ENCODE data around the gene PCDHA1.
"Not testable (repeated sequence)": the region's sequence is repeated elsewhere in the genome, so short reads cannot be mapped to it uniquely, and the experiment has no call there.

The PCDHA1 gene

DNA sequence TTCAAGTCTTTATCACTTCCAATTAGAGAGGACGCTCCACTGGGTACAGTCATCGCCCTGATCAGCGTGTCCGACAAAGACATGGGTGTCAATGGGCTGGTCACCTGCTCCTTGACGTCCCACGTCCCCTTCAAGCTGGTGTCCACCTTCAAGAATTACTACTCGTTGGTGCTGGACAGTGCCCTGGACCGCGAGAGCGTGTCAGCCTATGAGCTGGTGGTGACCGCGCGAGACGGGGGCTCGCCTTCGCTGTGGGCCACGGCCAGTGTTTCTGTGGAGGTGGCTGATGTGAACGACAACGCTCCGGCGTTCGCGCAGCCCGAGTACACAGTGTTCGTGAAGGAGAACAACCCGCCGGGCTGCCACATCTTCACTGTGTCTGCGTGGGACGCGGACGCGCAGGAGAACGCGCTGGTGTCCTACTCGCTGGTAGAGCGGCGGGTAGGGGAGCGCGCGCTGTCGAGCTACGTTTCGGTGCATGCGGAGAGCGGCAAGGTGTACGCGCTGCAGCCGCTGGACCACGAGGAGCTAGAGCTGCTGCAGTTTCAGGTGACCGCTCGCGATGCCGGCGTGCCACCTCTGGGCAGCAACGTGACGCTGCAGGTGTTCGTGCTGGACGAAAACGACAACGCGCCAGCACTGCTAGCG, 22.4 kb downstream of the PCDHA1 start:
- peaks cover 9 to 16% of the 10 kb centered on the region in 2 donors for H3K9me3 ChIP-seq (ENCODE audit: control insufficient read depth in 1 of 2, low read length in 2 of 2)
- not testable (repeated sequence) for H3K36me3 ChIP-seq (ENCODE audit: control insufficient read depth in 1 of 2, insufficient read depth in 2 of 2, low read length in 2 of 2); H3K9ac ChIP-seq (ENCODE audit: low read depth in 1 of 2, low read length in 2 of 2); H3K4me1 ChIP-seq (ENCODE audit: control insufficient read depth in 1 of 2, insufficient read depth in 2 of 2, low read length in 2 of 2); H3K4me3 ChIP-seq (ENCODE audit: low read depth in 1 of 2, low read length in 2 of 2); H3K27me3 ChIP-seq (ENCODE audit: control insufficient read depth in 1 of 2, insufficient read depth in 2 of 2, low read length in 2 of 2); H3K27ac ChIP-seq (ENCODE audit: low read depth, low read length)

DNA sequence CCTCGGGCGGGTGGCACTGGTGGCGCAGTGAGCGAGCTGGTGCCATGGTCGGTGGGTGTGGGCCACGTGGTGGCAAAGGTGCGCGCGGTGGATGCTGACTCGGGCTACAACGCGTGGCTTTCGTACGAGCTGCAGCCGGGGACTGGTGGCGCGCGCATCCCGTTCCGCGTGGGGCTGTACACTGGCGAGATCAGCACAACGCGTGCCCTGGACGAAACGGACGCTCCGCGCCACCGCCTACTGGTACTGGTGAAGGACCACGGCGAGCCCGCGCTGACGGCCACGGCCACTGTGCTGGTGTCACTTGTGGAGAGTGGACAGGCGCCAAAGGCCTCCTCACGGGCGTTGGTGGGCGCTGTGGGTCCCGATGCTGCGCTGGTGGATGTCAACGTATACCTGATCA, 22.9 kb downstream of the PCDHA1 start:
- no peaks in the 10 kb centered on the region for H3K27me3 ChIP-seq (ENCODE audit: control insufficient read depth in 1 of 2, insufficient read depth in 2 of 2, low read length in 2 of 2)
- no peak overlapping the region for H3K27ac ChIP-seq (ENCODE audit: low read depth, low read length)
- H3K36me3 ChIP-seq (ENCODE audit: control insufficient read depth in 1 of 2, insufficient read depth in 2 of 2, low read length in 2 of 2): no peaks in the 10 kb centered on the region
- H3K4me1 ChIP-seq (ENCODE audit: control insufficient read depth in 1 of 2, insufficient read depth in 2 of 2, low read length in 2 of 2): no peaks in the 10 kb centered on the region
- H3K9me3 ChIP-seq (ENCODE audit: control insufficient read depth in 1 of 2, low read length in 2 of 2): peaks cover 11 to 16% of the 10 kb centered on the region in 2 donors
- H3K4me3 ChIP-seq (ENCODE audit: low read depth in 1 of 2, low read length in 2 of 2): no peak overlapping the region
- H3K9ac ChIP-seq (ENCODE audit: low read depth in 1 of 2, low read length in 2 of 2): no peak overlapping the region

DNA sequence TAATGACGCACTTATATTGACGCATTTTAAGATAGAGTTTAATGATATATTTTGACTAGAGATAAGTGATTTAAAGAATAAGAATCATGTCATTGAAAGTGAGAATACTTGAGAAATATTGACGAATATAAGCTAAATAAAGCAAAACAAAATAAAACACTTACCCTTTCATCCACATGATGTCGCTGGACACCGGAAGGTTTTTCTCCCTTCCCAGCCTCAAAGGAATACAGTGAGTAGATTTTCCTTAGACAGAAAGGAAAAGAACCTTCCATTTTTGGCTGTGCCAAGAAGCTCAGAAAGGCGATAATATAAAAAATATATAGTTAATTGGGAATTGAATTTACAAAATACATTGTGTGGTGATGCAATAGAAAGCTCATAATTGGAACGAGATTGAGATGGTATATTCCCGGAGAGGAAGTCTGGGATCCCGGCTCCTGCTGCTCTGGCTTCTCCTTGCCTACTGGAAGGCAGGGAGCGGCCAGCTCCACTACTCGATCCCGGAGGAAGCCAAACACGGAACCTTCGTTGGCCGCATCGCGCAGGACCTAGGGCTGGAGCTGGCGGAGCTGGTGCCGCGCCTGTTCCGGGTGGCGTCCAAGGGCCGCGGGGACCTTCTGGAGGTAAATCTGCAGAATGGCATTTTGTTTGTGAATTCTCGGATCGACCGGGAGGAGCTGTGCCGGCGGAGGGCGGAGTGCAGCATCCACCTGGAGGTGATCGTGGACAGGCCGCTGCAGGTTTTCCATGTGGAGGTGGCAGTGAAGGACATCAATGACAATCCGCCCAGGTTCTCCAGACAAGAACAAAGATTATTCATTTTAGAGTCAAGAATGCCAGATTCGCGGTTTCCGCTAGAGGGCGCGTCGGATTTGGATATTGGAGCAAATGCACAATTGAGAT, 35.7 kb downstream of the PCDHA1 start, which contains the start of gene PCDHA5:
PCDHA5 (plus strand) TSS at position 239 of the 906 bp plus-strand sequence.
- no peaks in the 10 kb centered on the region for H3K36me3 ChIP-seq (ENCODE audit: control insufficient read depth in 1 of 2, insufficient read depth in 2 of 2, low read length in 2 of 2)
- H3K27me3 ChIP-seq (ENCODE audit: control insufficient read depth in 1 of 2, insufficient read depth in 2 of 2, low read length in 2 of 2): no peaks in the 10 kb centered on the region
- H3K4me1 ChIP-seq (ENCODE audit: control insufficient read depth in 1 of 2, insufficient read depth in 2 of 2, low read length in 2 of 2): no peaks in the 10 kb centered on the region
- H3K9ac ChIP-seq (ENCODE audit: low read depth in 1 of 2, low read length in 2 of 2): no peak within 1 kb of the TSS
- no peak within 1 kb of the TSS for H3K4me3 ChIP-seq (ENCODE audit: low read depth in 1 of 2, low read length in 2 of 2)
- H3K9me3 ChIP-seq (ENCODE audit: control insufficient read depth in 1 of 2, low read length in 2 of 2): peaks cover 4 to 9% of the 10 kb centered on the region in 2 donors
- H3K27ac ChIP-seq (ENCODE audit: low read depth, low read length): no peak within 1 kb of the TSS

DNA sequence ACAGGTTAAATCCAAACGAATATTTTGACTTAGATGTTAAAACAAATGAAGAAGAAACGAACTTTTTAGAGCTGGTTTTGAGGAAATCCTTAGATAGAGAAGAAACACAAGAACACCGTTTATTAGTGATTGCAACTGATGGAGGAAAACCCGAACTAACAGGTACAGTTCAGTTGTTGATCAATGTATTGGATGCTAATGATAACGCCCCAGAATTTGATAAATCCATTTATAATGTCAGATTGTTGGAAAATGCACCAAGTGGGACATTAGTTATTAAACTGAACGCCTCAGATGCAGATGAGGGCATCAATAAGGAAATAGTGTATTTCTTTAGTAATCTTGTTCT, 36.3 kb downstream of the PCDHA1 start:
- Histone ChIP-seq H3K27ac (ENCODE audit: low read depth, low read length) (no peak overlapping the region), H3K9me3 (ENCODE audit: control insufficient read depth in 1 of 2, low read length in 2 of 2) (peaks cover 4 to 9% of the 10 kb centered on the region in 2 donors), H3K4me3 (ENCODE audit: low read depth in 1 of 2, low read length in 2 of 2) (no peak overlapping the region), H3K27me3 (ENCODE audit: control insufficient read depth in 1 of 2, insufficient read depth in 2 of 2, low read length in 2 of 2) (no peaks in the 10 kb centered on the region), H3K4me1 (ENCODE audit: control insufficient read depth in 1 of 2, insufficient read depth in 2 of 2, low read length in 2 of 2) (no peaks in the 10 kb centered on the region), H3K9ac (ENCODE audit: low read depth in 1 of 2, low read length in 2 of 2) (no peak overlapping the region), H3K36me3 (ENCODE audit: control insufficient read depth in 1 of 2, insufficient read depth in 2 of 2, low read length in 2 of 2) (no peaks in the 10 kb centered on the region)

DNA sequence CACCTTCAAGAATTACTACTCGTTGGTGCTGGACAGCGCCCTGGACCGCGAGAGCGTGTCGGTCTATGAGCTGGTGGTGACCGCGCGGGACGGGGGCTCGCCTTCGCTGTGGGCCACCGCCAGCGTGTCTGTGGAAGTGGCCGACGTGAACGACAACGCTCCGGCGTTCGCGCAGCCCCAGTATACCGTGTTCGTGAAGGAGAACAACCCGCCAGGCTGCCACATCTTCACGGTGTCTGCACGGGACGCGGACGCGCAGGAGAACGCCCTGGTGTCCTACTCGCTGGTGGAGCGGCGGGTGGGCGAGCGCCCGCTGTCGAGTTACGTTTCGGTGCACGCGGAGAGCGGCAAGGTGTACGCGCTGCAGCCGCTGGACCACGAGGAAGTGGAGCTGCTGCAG, 37.0 kb downstream of the PCDHA1 start:
- H3K36me3 ChIP-seq (ENCODE audit: control insufficient read depth in 1 of 2, insufficient read depth in 2 of 2, low read length in 2 of 2); H3K27ac ChIP-seq (ENCODE audit: low read depth, low read length); H3K4me3 ChIP-seq (ENCODE audit: low read depth in 1 of 2, low read length in 2 of 2); H3K9me3 ChIP-seq (ENCODE audit: control insufficient read depth in 1 of 2, low read length in 2 of 2); H3K27me3 ChIP-seq (ENCODE audit: control insufficient read depth in 1 of 2, insufficient read depth in 2 of 2, low read length in 2 of 2); H3K9ac ChIP-seq (ENCODE audit: low read depth in 1 of 2, low read length in 2 of 2); H3K4me1 ChIP-seq (ENCODE audit: control insufficient read depth in 1 of 2, insufficient read depth in 2 of 2, low read length in 2 of 2): not testable (repeated sequence)

DNA sequence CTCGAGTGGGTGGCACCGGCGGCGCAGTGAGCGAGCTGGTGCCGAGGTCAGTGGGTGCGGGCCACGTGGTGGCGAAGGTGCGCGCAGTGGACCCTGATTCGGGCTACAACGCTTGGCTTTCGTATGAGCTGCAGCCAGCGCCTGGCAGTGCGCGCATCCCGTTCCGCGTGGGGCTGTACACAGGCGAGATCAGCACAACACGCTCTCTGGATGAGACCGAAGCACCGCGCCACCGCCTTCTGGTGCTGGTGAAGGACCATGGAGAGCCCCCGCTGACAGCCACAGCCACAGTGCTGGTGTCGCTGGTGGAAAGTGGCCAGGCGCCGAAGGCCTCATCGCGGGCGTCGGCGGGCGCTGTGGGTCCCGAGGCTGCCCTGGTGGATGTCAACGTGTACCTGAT, 37.5 kb downstream of the PCDHA1 start:
- no peak overlapping the region for H3K9ac ChIP-seq (ENCODE audit: low read depth in 1 of 2, low read length in 2 of 2)
- H3K27ac ChIP-seq (ENCODE audit: low read depth, low read length): no peak overlapping the region
- no peaks in the 10 kb centered on the region for H3K27me3 ChIP-seq (ENCODE audit: control insufficient read depth in 1 of 2, insufficient read depth in 2 of 2, low read length in 2 of 2)
- peaks cover 9 to 12% of the 10 kb centered on the region in 2 donors for H3K9me3 ChIP-seq (ENCODE audit: control insufficient read depth in 1 of 2, low read length in 2 of 2)
- H3K36me3 ChIP-seq (ENCODE audit: control insufficient read depth in 1 of 2, insufficient read depth in 2 of 2, low read length in 2 of 2): no peaks in the 10 kb centered on the region
- no peak overlapping the region for H3K4me3 ChIP-seq (ENCODE audit: low read depth in 1 of 2, low read length in 2 of 2)
- no peaks in the 10 kb centered on the region for H3K4me1 ChIP-seq (ENCODE audit: control insufficient read depth in 1 of 2, insufficient read depth in 2 of 2, low read length in 2 of 2)

DNA sequence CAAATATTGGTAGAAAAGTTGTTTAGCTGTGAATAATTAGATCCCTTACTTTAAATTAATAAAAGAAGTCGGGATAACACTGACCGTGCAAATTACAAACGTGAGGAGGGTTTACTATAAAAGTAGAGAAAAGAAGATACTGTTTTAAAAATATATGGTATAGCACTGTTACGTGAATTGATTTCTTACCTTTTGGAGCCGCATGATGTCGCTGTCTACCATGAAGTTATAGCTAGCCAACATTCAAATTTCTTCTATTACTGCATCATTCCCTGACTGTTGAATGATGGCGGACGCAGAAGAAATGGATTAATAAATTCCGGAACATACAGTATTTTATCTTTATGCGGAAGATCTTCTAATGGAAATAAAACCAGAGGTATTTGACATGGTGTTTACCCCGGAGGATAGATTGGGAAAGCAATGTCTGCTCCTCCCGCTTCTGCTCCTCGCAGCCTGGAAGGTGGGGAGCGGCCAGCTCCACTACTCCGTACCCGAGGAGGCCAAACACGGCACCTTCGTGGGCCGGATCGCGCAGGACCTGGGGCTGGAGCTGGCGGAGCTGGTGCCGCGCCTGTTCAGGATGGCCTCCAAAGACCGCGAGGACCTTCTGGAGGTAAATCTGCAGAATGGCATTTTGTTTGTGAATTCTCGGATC, 41.9 kb downstream of the PCDHA1 start, which contains the start of gene PCDHA6:
PCDHA6 (plus strand) TSS at position 257 of the 658 bp plus-strand sequence; CDS start at position 389, 132 bp downstream.
- Histone ChIP-seq H3K36me3 (ENCODE audit: control insufficient read depth in 1 of 2, insufficient read depth in 2 of 2, low read length in 2 of 2) (no peaks in the 10 kb centered on the region), H3K4me1 (ENCODE audit: control insufficient read depth in 1 of 2, insufficient read depth in 2 of 2, low read length in 2 of 2) (no peaks in the 10 kb centered on the region), H3K4me3 (ENCODE audit: low read depth in 1 of 2, low read length in 2 of 2) (no peak within 1 kb of the TSS), H3K27ac (ENCODE audit: low read depth, low read length) (no peak within 1 kb of the TSS), H3K27me3 (ENCODE audit: control insufficient read depth in 1 of 2, insufficient read depth in 2 of 2, low read length in 2 of 2) (no peaks in the 10 kb centered on the region), H3K9me3 (ENCODE audit: control insufficient read depth in 1 of 2, low read length in 2 of 2) (peaks cover 16 to 20% of the 10 kb centered on the region in 2 donors), H3K9ac (ENCODE audit: low read depth in 1 of 2, low read length in 2 of 2) (no peak within 1 kb of the TSS)

DNA sequence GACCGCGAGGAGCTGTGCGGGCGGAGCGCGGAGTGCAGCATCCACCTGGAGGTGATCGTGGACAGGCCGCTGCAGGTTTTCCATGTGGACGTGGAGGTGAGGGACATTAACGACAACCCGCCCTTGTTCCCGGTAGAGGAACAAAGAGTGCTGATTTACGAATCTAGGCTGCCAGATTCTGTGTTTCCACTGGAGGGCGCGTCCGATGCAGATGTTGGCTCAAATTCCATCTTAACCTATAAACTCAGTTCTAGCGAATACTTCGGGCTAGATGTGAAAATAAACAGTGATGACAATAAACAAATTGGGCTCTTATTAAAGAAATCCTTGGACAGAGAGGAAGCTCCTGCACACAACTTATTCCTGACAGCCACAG, 42.4 kb downstream of the PCDHA1 start:
- no peak overlapping the region for H3K4me3 ChIP-seq (ENCODE audit: low read depth in 1 of 2, low read length in 2 of 2)
- no peaks in the 10 kb centered on the region for H3K27me3 ChIP-seq (ENCODE audit: control insufficient read depth in 1 of 2, insufficient read depth in 2 of 2, low read length in 2 of 2)
- no peaks in the 10 kb centered on the region for H3K4me1 ChIP-seq (ENCODE audit: control insufficient read depth in 1 of 2, insufficient read depth in 2 of 2, low read length in 2 of 2)

DNA sequence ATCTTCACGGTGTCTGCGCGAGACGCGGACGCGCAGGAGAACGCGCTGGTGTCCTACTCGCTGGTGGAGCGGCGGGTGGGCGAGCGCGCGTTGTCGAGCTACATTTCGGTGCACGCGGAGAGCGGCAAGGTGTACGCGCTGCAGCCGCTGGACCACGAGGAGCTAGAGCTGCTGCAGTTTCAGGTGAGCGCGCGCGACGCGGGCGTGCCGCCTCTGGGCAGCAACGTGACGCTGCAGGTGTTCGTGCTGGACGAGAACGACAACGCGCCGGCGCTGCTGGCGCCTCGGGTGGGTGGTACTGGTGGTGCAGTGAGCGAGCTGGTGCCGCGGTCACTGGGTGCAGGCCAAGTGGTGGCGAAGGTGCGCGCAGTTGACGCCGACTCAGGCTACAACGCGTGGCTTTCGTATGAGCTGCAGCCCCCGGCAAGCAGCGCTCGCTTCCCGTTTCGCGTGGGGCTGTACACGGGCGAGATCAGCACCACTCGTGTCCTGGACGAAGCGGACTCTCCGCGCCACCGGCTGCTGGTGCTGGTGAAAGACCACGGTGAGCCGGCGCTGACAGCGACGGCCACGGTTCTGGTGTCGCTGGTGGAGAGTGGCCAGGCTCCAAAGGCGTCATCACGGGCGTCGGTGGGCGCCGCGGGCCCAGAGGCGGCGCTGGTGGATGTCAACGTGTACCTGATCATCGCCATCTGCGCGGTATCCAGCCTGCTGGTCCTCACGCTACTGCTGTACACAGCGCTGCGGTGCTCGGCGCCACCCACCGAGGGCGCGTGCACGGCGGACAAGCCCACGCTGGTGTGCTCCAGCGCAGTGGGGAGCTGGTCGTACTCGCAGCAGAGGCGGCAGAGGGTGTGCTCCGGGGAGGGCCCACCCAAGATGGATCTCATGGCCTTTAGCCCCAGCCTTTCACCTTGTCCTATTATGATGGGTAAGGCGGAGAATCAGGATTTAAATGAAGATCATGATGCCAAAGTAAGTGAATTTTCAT, 43.9 kb downstream of the PCDHA1 start:
- not testable (repeated sequence) for H3K4me3 ChIP-seq (ENCODE audit: low read depth in 1 of 2, low read length in 2 of 2); H3K27me3 ChIP-seq (ENCODE audit: control insufficient read depth in 1 of 2, insufficient read depth in 2 of 2, low read length in 2 of 2); H3K36me3 ChIP-seq (ENCODE audit: control insufficient read depth in 1 of 2, insufficient read depth in 2 of 2, low read length in 2 of 2); H3K4me1 ChIP-seq (ENCODE audit: control insufficient read depth in 1 of 2, insufficient read depth in 2 of 2, low read length in 2 of 2); H3K9ac ChIP-seq (ENCODE audit: low read depth in 1 of 2, low read length in 2 of 2); H3K27ac ChIP-seq (ENCODE audit: low read depth, low read length)
- peaks cover 16 to 23% of the 10 kb centered on the region in 2 donors for H3K9me3 ChIP-seq (ENCODE audit: control insufficient read depth in 1 of 2, low read length in 2 of 2)

More for the DNA sequence above, 42.4 kb downstream of the PCDHA1 start:
- no peaks in the 10 kb centered on the region for H3K36me3 ChIP-seq (ENCODE audit: control insufficient read depth in 1 of 2, insufficient read depth in 2 of 2, low read length in 2 of 2)
- H3K27ac ChIP-seq (ENCODE audit: low read depth, low read length): no peak overlapping the region
- no peak overlapping the region for H3K9ac ChIP-seq (ENCODE audit: low read depth in 1 of 2, low read length in 2 of 2)
- H3K9me3 ChIP-seq (ENCODE audit: control insufficient read depth in 1 of 2, low read length in 2 of 2): peaks cover 16 to 19% of the 10 kb centered on the region in 2 donors
